Body of pancreas (tissue), 4 donors: ENCODE results near the gene PANX1.

Experiments
- CTCF ChIP-seq, 7 experiments: fragments of 450-650 bp in 4 of 7; fragments of 200-600 bp in 3 of 7; sonication (generic) in 3 of 7; IDR thresholded peaks; one replicate each; pipeline ENCODE4 v1.5.1; 2016 to 2019; ENCODE audit warnings: antibody characterized with exemption in 7 of 7
- POLR2A ChIP-seq, 3 donors: fragments of 450-650 bp; IDR thresholded peaks; one replicate each; pipeline ENCODE4 v1.6.1; 2016; ENCODE audit warnings: antibody characterized with exemption in 3 of 3, mild to moderate bottlenecking in 2 of 3

- TF ChIP-seq CTCF (IDR thresholded peaks at IDR 0.05) (no peak), POLR2A (IDR thresholded peaks at IDR 0.05) (no peak)
Observed at GRCh38 chr11:94179696-94180095, 51.1 kb downstream of the PANX1 start.
